IMR-90 (cell line): ENCODE results near the gene KCNMB2. TPM values are rescaled to one million over a fixed set of nuclear protein-coding genes. Genes with fewer than 3 reads are reported as not detected.

Experiments
- ATAC-seq: fragments of 200-7000 bp; cut with Tn5 transposase; 2 replicates; pipeline ENCODE4 v1.9.1; 2020; ENCODE audit warnings: low read depth, mild to moderate bottlenecking, moderate library complexity
- BruUV-seq: library from RNA; stranded (reverse); fragments of 400-500 nt; replicated peaks from 2 replicates; lab custom pipeline; 2021; lab: Mats Ljungman, UMichigan
- CTCF ChIA-PET: fragments of 300-600 bp; formaldehyde crosslinking; extraction: SDS; loops from one replicate; lab custom pipeline; 2021; ENCODE audit warnings: antibody characterized with exemption; lab: Yijun Ruan, JAX
- POLR2A ChIA-PET: fragments of 300-600 bp; sonication (Branson Sonifier 250); formaldehyde crosslinking; loops from one replicate; lab custom pipeline; 2022; ENCODE audit warnings: antibody characterized with exemption; ENCODE audit not compliant: unreplicated experiment; lab: Charles Lee
- DNase-seq: peaks from one replicate; pipeline ENCODE4 v3.0.0; 2013
- H2AFZ ChIP-seq: replicated peaks from 2 replicates; pipeline ENCODE3; 2013; ENCODE audit warnings: low read length, mild to moderate bottlenecking; ENCODE audit not compliant: poor library complexity
- H2AK5ac ChIP-seq: 2 replicates; pipeline ENCODE4 v1.6.1; 2013; ENCODE audit warnings: low read depth, low read length, inconsistent platforms
- H2AK9ac ChIP-seq: replicated peaks from 2 replicates; pipeline ENCODE3; 2013; ENCODE audit warnings: mild to moderate bottlenecking, low read depth, low read length, moderate library complexity; ENCODE audit not compliant: poor library complexity
- H2BK120ac ChIP-seq: 2 replicates; pipeline ENCODE4 v1.6.1; 2013; ENCODE audit warnings: low read depth, low read length, inconsistent platforms
- H2BK15ac ChIP-seq: 3 replicates; pipeline ENCODE4 v1.6.1; 2013; ENCODE audit warnings: low read depth, low read length, inconsistent platforms
- H2BK20ac ChIP-seq: 2 replicates; pipeline ENCODE4 v1.6.1; 2013; ENCODE audit warnings: low read depth, mild to moderate bottlenecking, inconsistent platforms, low read length, moderate library complexity
- H2BK5ac ChIP-seq: 2 replicates; pipeline ENCODE4 v1.6.1; 2013; ENCODE audit warnings: mild to moderate bottlenecking, low read depth, low read length, inconsistent platforms; ENCODE audit not compliant: poor library complexity, severe bottlenecking
- H3K14ac ChIP-seq: replicated peaks from 2 replicates; pipeline ENCODE4 v1.6.1; 2013; ENCODE audit warnings: low read depth, low read length, inconsistent platforms
- H3K18ac ChIP-seq: 2 replicates; pipeline ENCODE4 v1.6.1; 2013; ENCODE audit warnings: low read depth, low read length, control low read depth
- H3K23ac ChIP-seq: 2 replicates; pipeline ENCODE4 v1.6.1; 2013; ENCODE audit warnings: low read depth, low read length, inconsistent platforms
- H3K27ac ChIP-seq: 2 replicates; pipeline ENCODE4 v1.5.1; 2013; ENCODE audit warnings: mild to moderate bottlenecking, control low read depth, low read length; ENCODE audit not compliant: insufficient read depth
- H3K27me3 ChIP-seq: 2 replicates; pipeline ENCODE4 v1.6.1; 2013; ENCODE audit warnings: low read length; ENCODE audit not compliant: control insufficient read depth, insufficient read depth
- H3K36me3 ChIP-seq: 2 replicates; pipeline ENCODE4 v1.6.1; 2013; ENCODE audit warnings: low read length, mixed read lengths; ENCODE audit not compliant: control insufficient read depth, insufficient read depth
- H3K4ac ChIP-seq: 2 replicates; pipeline ENCODE4 v1.6.1; 2013; ENCODE audit warnings: low read depth, low read length, inconsistent platforms
- H3K4me1 ChIP-seq: 2 replicates; pipeline ENCODE4 v1.6.1; 2013; ENCODE audit warnings: low read length, mixed read lengths; ENCODE audit not compliant: control insufficient read depth, insufficient read depth
- H3K4me2 ChIP-seq: 2 replicates; pipeline ENCODE4 v1.6.1; 2013; ENCODE audit warnings: low read depth, mild to moderate bottlenecking, control low read depth, low read length, moderate library complexity
- H3K4me3 ChIP-seq: 2 replicates; pipeline ENCODE4 v1.5.1; 2013; ENCODE audit warnings: low read depth, mild to moderate bottlenecking, control low read depth, low read length, moderate library complexity; ENCODE audit not compliant: insufficient read depth
- H3K56ac ChIP-seq: 2 replicates; pipeline ENCODE4 v1.6.1; 2013; ENCODE audit warnings: low read length, inconsistent platforms; ENCODE audit not compliant: insufficient read depth; ENCODE audit errors: extremely low read depth
- H3K79me1 ChIP-seq, 2 experiments: 2 replicates each; pipeline ENCODE4 v1.6.1; 2013; ENCODE audit warnings: low read length in 2 of 2, inconsistent platforms in 1 of 2, low read depth in 1 of 2
- H3K9ac ChIP-seq: 2 replicates; pipeline ENCODE4 v1.6.1; 2013; ENCODE audit warnings: low read depth, low read length, control low read depth
- H3K9me1 ChIP-seq: 2 replicates; pipeline ENCODE4 v1.6.1; 2013; ENCODE audit warnings: low read length, inconsistent platforms; ENCODE audit not compliant: insufficient read depth
- H3K9me3 ChIP-seq: 2 replicates; pipeline ENCODE4 v1.6.1; 2013; ENCODE audit warnings: low read length; ENCODE audit not compliant: control insufficient read depth, insufficient read depth
- H4K20me1 ChIP-seq: 2 replicates; pipeline ENCODE4 v1.6.1; 2013; ENCODE audit warnings: low read length, inconsistent platforms; ENCODE audit not compliant: insufficient read depth
- H4K5ac ChIP-seq: 2 replicates; pipeline ENCODE4 v1.6.1; 2013; ENCODE audit warnings: mild to moderate bottlenecking, low read depth, low read length, control low read depth
- H4K8ac ChIP-seq, 2 experiments: 2 replicates each; pipeline ENCODE4 v1.6.1; 2013; ENCODE audit warnings: low read depth in 2 of 2, low read length in 2 of 2, control low read depth in 1 of 2, inconsistent platforms in 1 of 2
- H4K91ac ChIP-seq: 2 replicates; pipeline ENCODE4 v1.6.1; 2013; ENCODE audit warnings: low read depth, low read length, inconsistent platforms; ENCODE audit not compliant: insufficient read depth
- BHLHE40 ChIP-seq: fragments of 150-350 bp; IDR thresholded peaks from 2 replicates; pipeline ENCODE4 v1.6.1; 2016; ENCODE audit warnings: mild to moderate bottlenecking, low read depth, low read length
- CEBPB ChIP-seq: IDR thresholded peaks from 2 replicates; pipeline ENCODE4 v1.6.1; 2012; ENCODE audit warnings: low read depth, low read length, improper control_type of control experiment
- CHD1 ChIP-seq: IDR thresholded peaks from 2 replicates; pipeline ENCODE4 v1.6.1; 2012; ENCODE audit warnings: low read depth, low read length, improper control_type of control experiment
- MAFK ChIP-seq: IDR thresholded peaks from 2 replicates; pipeline ENCODE4 v1.6.1; 2012; ENCODE audit warnings: low read depth, low read length, improper control_type of control experiment
- MAZ ChIP-seq: IDR thresholded peaks from 2 replicates; pipeline ENCODE4 v1.6.1; 2012; ENCODE audit warnings: low read depth, mild to moderate bottlenecking, low read length, improper control_type of control experiment, moderate library complexity, borderline replicate concordance
- MXI1 ChIP-seq: IDR thresholded peaks from 2 replicates; pipeline ENCODE4 v1.6.1; 2012; ENCODE audit warnings: low read depth, mild to moderate bottlenecking, low read length, moderate library complexity, borderline replicate concordance
- NFE2L2 ChIP-seq: fragments of 150-350 bp; IDR thresholded peaks from 2 replicates; pipeline ENCODE4 v1.6.1; 2016; ENCODE audit warnings: low read depth, mild to moderate bottlenecking, low read length
- RAD21 ChIP-seq: IDR thresholded peaks from 2 replicates; pipeline ENCODE4 v1.6.1; 2012; ENCODE audit warnings: low read length, improper control_type of control experiment
- dilution Hi-C: fragments of 300-500 bp; cut with HindIII; formaldehyde crosslinking; loops from one replicate; pipeline ENCODE4 v1.14.3; 2018; ENCODE audit warnings: low sequenced_read_pairs; ENCODE audit not compliant: unreplicated experiment
- in situ Hi-C: fragments of 300-500 bp; cut with MboI; formaldehyde crosslinking; loops from 3 replicates; pipeline ENCODE4 v1.14.3; 2019; ENCODE audit warnings: low sequenced_read_pairs, inconsistent platforms, mixed read lengths
- intact Hi-C: fragments of 100-400 bp; cut with micrococcal nuclease; formaldehyde crosslinking; loops from 2 replicates; pipeline ENCODE4 v1.10.0; 2022
- polyA plus RNA-seq, 3 experiments: library from polyadenylated mRNA; depleted of rRNA; stranded (reverse); fragments of >200 nt; gene quantifications; 2 replicates each; pipeline ENCODE4 v1.2.3, GENCODE V29; 2012; ENCODE audit warnings: low replicate concordance in 1 of 3
- total RNA-seq: library from RNA; depleted of rRNA; stranded (reverse); fragments of >200 nt; gene quantifications from 2 replicates; pipeline ENCODE4 v1.2.3, GENCODE V29; 2012
- TF ChIP-seq, protein P1 (sequence below): fragments of 150-350 bp; IDR thresholded peaks from 2 replicates; pipeline ENCODE4 v1.6.1; 2017; ENCODE audit warnings: mild to moderate bottlenecking, antibody characterized with exemption, low read length, low read depth
- TF ChIP-seq, protein P2 (sequence below): fragments of 150-350 bp; IDR thresholded peaks from 2 replicates; pipeline ENCODE4 v1.6.1; 2016; ENCODE audit warnings: low read depth, mild to moderate bottlenecking, low read length, moderate library complexity, borderline replicate concordance

KCNMB2 gene
- total and polyA plus RNA-seq, 2 of the 4 experiments (the other 2 are of a cell fraction) = not detected

DNA sequence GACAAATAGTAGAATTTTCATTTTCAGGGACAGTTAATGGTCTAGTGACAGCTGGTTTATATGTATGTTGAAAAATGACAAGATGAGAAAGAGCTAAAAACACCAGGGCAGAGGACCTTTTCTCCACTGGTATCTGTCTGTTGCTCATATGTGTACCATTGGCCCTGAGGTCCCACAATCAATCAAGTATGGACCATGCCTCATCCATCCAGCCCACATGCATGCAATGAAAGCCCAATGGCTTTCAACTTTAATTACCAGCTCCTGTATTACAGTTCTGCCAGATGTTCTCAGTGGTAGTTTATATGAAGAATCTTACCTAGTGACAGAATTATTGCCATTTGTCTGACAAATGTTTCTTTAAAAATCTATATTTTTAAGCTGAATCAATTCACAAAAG is 301.3 kb downstream of the KCNMB2 start:
- H3K14ac ChIP-seq = no peak overlapping the region
- no peaks in the 10 kb centered on the region for H3K36me3 ChIP-seq
- H4K20me1 ChIP-seq = no peaks in the 10 kb centered on the region
- no peak overlapping the region for H4K91ac ChIP-seq
- ATAC-seq = no peak
- no peak overlapping the region for H2AK5ac ChIP-seq
- no peak overlapping the region for H2BK120ac ChIP-seq
- H3K4me2 ChIP-seq = no peak overlapping the region
- no peak overlapping the region for H3K27ac ChIP-seq
- intact Hi-C loops (no loop called here), in situ Hi-C loops (no loop called here), dilution Hi-C loops (no loop called here)
- no peak overlapping the region for H4K5ac ChIP-seq
- H3K9ac ChIP-seq = no peak overlapping the region
- no TSS peak for BruUV-seq
- H2AK9ac ChIP-seq = no peak overlapping the region
- no peaks in the 10 kb centered on the region for H3K9me3 ChIP-seq
- DNase-seq = no peak
- H3K4me1 ChIP-seq = no peaks in the 10 kb centered on the region
- no peak for TF ChIP-seq BHLHE40
- TF ChIP-seq MXI1 = no peak
- TF ChIP-seq, protein P1, sequence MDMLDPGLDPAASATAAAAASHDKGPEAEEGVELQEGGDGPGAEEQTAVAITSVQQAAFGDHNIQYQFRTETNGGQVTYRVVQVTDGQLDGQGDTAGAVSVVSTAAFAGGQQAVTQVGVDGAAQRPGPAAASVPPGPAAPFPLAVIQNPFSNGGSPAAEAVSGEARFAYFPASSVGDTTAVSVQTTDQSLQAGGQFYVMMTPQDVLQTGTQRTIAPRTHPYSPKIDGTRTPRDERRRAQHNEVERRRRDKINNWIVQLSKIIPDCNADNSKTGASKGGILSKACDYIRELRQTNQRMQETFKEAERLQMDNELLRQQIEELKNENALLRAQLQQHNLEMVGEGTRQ = no peak
- no peak for TF ChIP-seq MAFK
- TF ChIP-seq CHD1 = no peak
- no peak for TF ChIP-seq NFE2L2
- TF ChIP-seq CEBPB = no peak
- no peak for TF ChIP-seq RAD21
- no peak for TF ChIP-seq MAZ
- TF ChIP-seq, protein P2, sequence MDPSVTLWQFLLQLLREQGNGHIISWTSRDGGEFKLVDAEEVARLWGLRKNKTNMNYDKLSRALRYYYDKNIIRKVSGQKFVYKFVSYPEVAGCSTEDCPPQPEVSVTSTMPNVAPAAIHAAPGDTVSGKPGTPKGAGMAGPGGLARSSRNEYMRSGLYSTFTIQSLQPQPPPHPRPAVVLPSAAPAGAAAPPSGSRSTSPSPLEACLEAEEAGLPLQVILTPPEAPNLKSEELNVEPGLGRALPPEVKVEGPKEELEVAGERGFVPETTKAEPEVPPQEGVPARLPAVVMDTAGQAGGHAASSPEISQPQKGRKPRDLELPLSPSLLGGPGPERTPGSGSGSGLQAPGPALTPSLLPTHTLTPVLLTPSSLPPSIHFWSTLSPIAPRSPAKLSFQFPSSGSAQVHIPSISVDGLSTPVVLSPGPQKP = no peak
- H3K79me1 ChIP-seq = no peaks in the 10 kb centered on the region
- H4K8ac ChIP-seq = no peak overlapping the region
- no peak overlapping the region for H2BK15ac ChIP-seq
- no peak overlapping the region for H3K18ac ChIP-seq
- CTCF ChIA-PET = interaction anchor here (1.2 kb wide), 1 partner anchor 11 kb away, joined by 5 read pairs; no protein-coding TSS in a partner anchor
- H3K56ac ChIP-seq = no peak overlapping the region
- POLR2A ChIA-PET = no interaction called here
- no peak overlapping the region for H3K23ac ChIP-seq
- H2BK20ac ChIP-seq = no peak overlapping the region
- H3K4ac ChIP-seq = no peak overlapping the region
- H3K9me1 ChIP-seq = no peaks in the 10 kb centered on the region
- no peak overlapping the region for H2AFZ ChIP-seq
- no peak overlapping the region for H3K4me3 ChIP-seq
- H2BK5ac ChIP-seq = no peak overlapping the region
- H3K27me3 ChIP-seq = no peaks in the 10 kb centered on the region
